ENCODE data around the gene ADAMTS17.

ADAMTS17 gene

GRCh38 chr15:100095541-100096247, 246.1 kb downstream of the ADAMTS17 start:
- H3K9ac ChIP-seq: no peak overlapping the region
- H3K79me2 ChIP-seq: no peaks in the 10 kb centered on the region
- no peak overlapping the region for H3K4me3 ChIP-seq (ENCODE audit: low read depth, low read length)
- H3K4me2 ChIP-seq (ENCODE audit: low read length): no peak overlapping the region
- no peaks in the 10 kb centered on the region for H3K27me3 ChIP-seq (ENCODE audit: control insufficient read depth, insufficient read depth, low read length)
- H3K27ac ChIP-seq: no peak overlapping the region
- H2AFZ ChIP-seq: no peak overlapping the region
- TF ChIP-seq CTCF (IDR thresholded peaks at IDR 0.05): no peak
- H3K36me3 ChIP-seq (ENCODE audit: control insufficient read depth, insufficient read depth, low read length): no peaks in the 10 kb centered on the region
- H3K9me3 ChIP-seq (ENCODE audit: control insufficient read depth, low read length): no peaks in the 10 kb centered on the region
- H3K4me1 ChIP-seq: no peaks in the 10 kb centered on the region

- no peak for TF ChIP-seq CTCF (IDR thresholded peaks at IDR 0.05)
- Histone ChIP-seq H3K9me3 (ENCODE audit: control insufficient read depth, low read length) (no peaks in the 10 kb centered on the region), H2AFZ (no peak overlapping the region), H3K27me3 (ENCODE audit: control insufficient read depth, insufficient read depth, low read length) (no peaks in the 10 kb centered on the region), H3K27ac (no peak overlapping the region), H3K4me3 (ENCODE audit: low read depth, low read length) (no peak overlapping the region), H3K4me1 (no peaks in the 10 kb centered on the region), H3K4me2 (ENCODE audit: low read length) (no peak overlapping the region), H3K36me3 (ENCODE audit: control insufficient read depth, insufficient read depth, low read length) (no peaks in the 10 kb centered on the region), H3K9ac (no peak overlapping the region), H3K79me2 (no peaks in the 10 kb centered on the region)
These were observed 247.7 kb downstream of the ADAMTS17 start for GRCh38 chr15:100094127-100094510.

GRCh38 chr15:100093211-100094126, 248.3 kb downstream of the ADAMTS17 start:
- Histone ChIP-seq H3K79me2 (no peaks in the 10 kb centered on the region), H2AFZ (no peak overlapping the region), H3K27me3 (ENCODE audit: control insufficient read depth, insufficient read depth, low read length) (no peaks in the 10 kb centered on the region), H3K27ac (no peak overlapping the region), H3K9me3 (ENCODE audit: control insufficient read depth, low read length) (no peaks in the 10 kb centered on the region), H3K4me2 (ENCODE audit: low read length) (no peak overlapping the region), H3K36me3 (ENCODE audit: control insufficient read depth, insufficient read depth, low read length) (no peaks in the 10 kb centered on the region), H3K4me1 (no peaks in the 10 kb centered on the region), H3K4me3 (ENCODE audit: low read depth, low read length) (no peak overlapping the region), H3K9ac (no peak overlapping the region)
- no peak for TF ChIP-seq CTCF (IDR thresholded peaks at IDR 0.05)

- Histone ChIP-seq H3K9me3 (ENCODE audit: control insufficient read depth, low read length) (no peaks in the 10 kb centered on the region), H3K4me1 (no peaks in the 10 kb centered on the region), H3K9ac (no peak overlapping the region), H3K79me2 (no peaks in the 10 kb centered on the region), H3K4me3 (ENCODE audit: low read depth, low read length) (no peak overlapping the region), H3K36me3 (ENCODE audit: control insufficient read depth, insufficient read depth, low read length) (no peaks in the 10 kb centered on the region), H3K27me3 (ENCODE audit: control insufficient read depth, insufficient read depth, low read length) (no peaks in the 10 kb centered on the region), H3K27ac (no peak overlapping the region), H2AFZ (no peak overlapping the region), H3K4me2 (ENCODE audit: low read length) (no peak overlapping the region)
- no peak for TF ChIP-seq CTCF (IDR thresholded peaks at IDR 0.05)
These were observed 249.7 kb downstream of the ADAMTS17 start for GRCh38 chr15:100092034-100092433.
